Fibroblast of lung (primary cell): ENCODE data around the gene CHST11. TPM values are rescaled to one million over a fixed set of nuclear protein-coding genes. Genes with fewer than 3 reads are reported as not detected.

ENCODE experiments used
- DNase-seq, 2 donors: peaks; one replicate each; pipeline versions ENCODE4 v3.0.0 to v3.0.0-alpha.2; 2010; ENCODE audit warnings: low read depth in 2 of 2
- H2AFZ ChIP-seq: 2 replicates; pipeline ENCODE4 v1.5.1; 2012; ENCODE audit warnings: low read length, control low read depth, inconsistent platforms
- H3K27ac ChIP-seq: 2 replicates; pipeline ENCODE4 v1.5.1; 2011; ENCODE audit warnings: low read length, control low read depth; ENCODE audit not compliant: insufficient read depth
- H3K27me3 ChIP-seq: 2 replicates; pipeline ENCODE4 v1.5.1; 2011; ENCODE audit warnings: mild to moderate bottlenecking, low read length; ENCODE audit not compliant: control insufficient read depth, insufficient read depth
- H3K36me3 ChIP-seq: 2 replicates; pipeline ENCODE4 v1.5.1; 2011; ENCODE audit warnings: low read length; ENCODE audit not compliant: control insufficient read depth, insufficient read depth
- H3K4me1 ChIP-seq: 2 replicates; pipeline ENCODE4 v1.5.1; 2011; ENCODE audit warnings: low read length; ENCODE audit not compliant: control insufficient read depth, insufficient read depth; ENCODE audit errors: extremely low read depth
- H3K4me2 ChIP-seq: 2 replicates; pipeline ENCODE4 v1.5.1; 2011; ENCODE audit warnings: low read length, control low read depth; ENCODE audit not compliant: insufficient read depth; ENCODE audit errors: extremely low read depth
- H3K4me3 ChIP-seq, 4 experiments: fragments of 200-600 bp in 1 of 4; sonication (generic) in 1 of 4; replicated peaks in 1 of 4; 2 replicates each; pipeline ENCODE4 v1.5.1; 2011 to 2016; ENCODE audit warnings: low read length in 4 of 4, low read depth in 3 of 4, mild to moderate bottlenecking in 3 of 4, control low read depth in 2 of 4, inconsistent platforms in 1 of 4, mixed read lengths in 1 of 4; ENCODE audit not compliant: insufficient read depth in 1 of 4; ENCODE audit errors: control extremely low read depth in 1 of 4
- H3K79me2 ChIP-seq: 2 replicates; pipeline ENCODE4 v1.5.1; 2012; ENCODE audit warnings: mild to moderate bottlenecking, low read length, inconsistent platforms; ENCODE audit not compliant: control insufficient read depth, insufficient read depth
- H3K9ac ChIP-seq: 2 replicates; pipeline ENCODE4 v1.5.1; 2011; ENCODE audit warnings: mild to moderate bottlenecking, low read length, control low read depth; ENCODE audit not compliant: insufficient read depth
- H3K9me3 ChIP-seq: 2 replicates; pipeline ENCODE4 v1.5.1; 2012; ENCODE audit warnings: low read depth, low read length; ENCODE audit not compliant: control insufficient read depth, insufficient read depth
- H4K20me1 ChIP-seq: 2 replicates; pipeline ENCODE4 v1.5.1; 2011; ENCODE audit warnings: low read length; ENCODE audit not compliant: control insufficient read depth, insufficient read depth; ENCODE audit errors: extremely low read depth
- CTCF ChIP-seq, 2 donors: IDR thresholded peaks in 1 of 2; conservative IDR thresholded peaks in 1 of 2; 1 replicate in 1 of 2; 2 replicates in 1 of 2; pipeline ENCODE4 v1.5.1; 2011 to 2012; ENCODE audit warnings: low read length in 2 of 2, control low read depth in 1 of 2, inconsistent platforms in 1 of 2, low read depth in 1 of 2, mild to moderate bottlenecking in 1 of 2
- EZH2 ChIP-seq: IDR thresholded peaks from 2 replicates; pipeline ENCODE4 v1.5.1; 2012; ENCODE audit warnings: low read length, control low read depth, mild to moderate bottlenecking; ENCODE audit errors: missing control alignments
- polyA plus RNA-seq, 2 donors: library from polyadenylated mRNA; depleted of rRNA in 1 of 2; stranded (reverse) in 1 of 2; unstranded in 1 of 2; fragments of >200 nt; gene quantifications; 2 replicates each; pipeline ENCODE4 v1.2.1, GENCODE V29; 2011 to 2012; ENCODE audit warnings: missing spikeins in 1 of 2
- total RNA-seq: library from RNA; depleted of rRNA; stranded (reverse); fragments of >200 nt; gene quantifications from 2 replicates; pipeline ENCODE4 v1.2.1, GENCODE V29; 2014

CHST11 gene
- total and polyA plus RNA-seq, 2 donors (not counting 1 experiment from before 2014, with no cell fraction given): 3.5 to 9.1 TPM

GRCh38 chr12:104507672-104508071 is 50.9 kb downstream of the CHST11 start:
- Histone ChIP-seq H3K27me3 (no peaks in the 10 kb centered on the region), H4K20me1 (no peaks in the 10 kb centered on the region), H3K9ac (no peak overlapping the region), H3K79me2 (no peaks in the 10 kb centered on the region), H3K27ac (no peak overlapping the region), H3K36me3 (no peaks in the 10 kb centered on the region), H3K9me3 (no peaks in the 10 kb centered on the region), H2AFZ (no peak overlapping the region), H3K4me2 (no peak overlapping the region), H3K4me1 (no peaks in the 10 kb centered on the region), H3K4me3 (no peak overlapping the region)
- TF ChIP-seq CTCF (conservative IDR thresholded peaks at IDR 0.05 in 1 of 2, IDR thresholded peaks at IDR 0.05 in 1 of 2; ENCODE audit: low read depth in 1 of 2, low read length in 2 of 2) (no peak), EZH2 (no peak)
- no peak for DNase-seq

GRCh38 chr12:104508752-104509446 is 52.2 kb downstream of the CHST11 start:
- DNase-seq: no peak
- Histone ChIP-seq H3K79me2 (no peaks in the 10 kb centered on the region), H4K20me1 (no peaks in the 10 kb centered on the region), H3K4me3 (no peak overlapping the region), H3K4me1 (no peaks in the 10 kb centered on the region), H3K9me3 (no peaks in the 10 kb centered on the region), H3K27ac (no peak overlapping the region), H3K27me3 (no peaks in the 10 kb centered on the region), H3K4me2 (no peak overlapping the region), H2AFZ (no peak overlapping the region), H3K36me3 (no peaks in the 10 kb centered on the region), H3K9ac (no peak overlapping the region)
- TF ChIP-seq CTCF (conservative IDR thresholded peaks at IDR 0.05 in 1 of 2, IDR thresholded peaks at IDR 0.05 in 1 of 2; ENCODE audit: low read depth in 1 of 2, low read length in 2 of 2): no peak

- H3K27me3 ChIP-seq: no peaks in the 10 kb centered on the region
- DNase-seq: no peak
- no peak overlapping the region for H3K4me2 ChIP-seq
- TF ChIP-seq EZH2 (no peak), CTCF (conservative IDR thresholded peaks at IDR 0.05 in 1 of 2, IDR thresholded peaks at IDR 0.05 in 1 of 2; ENCODE audit: low read depth in 1 of 2, low read length in 2 of 2) (no peak)
- no peak overlapping the region for H3K9ac ChIP-seq
- H3K9me3 ChIP-seq: no peaks in the 10 kb centered on the region
- no peaks in the 10 kb centered on the region for H4K20me1 ChIP-seq
- no peaks in the 10 kb centered on the region for H3K36me3 ChIP-seq
- H3K27ac ChIP-seq: no peak overlapping the region
- no peaks in the 10 kb centered on the region for H3K4me1 ChIP-seq
- H3K4me3 ChIP-seq: no peak overlapping the region
- no peak overlapping the region for H2AFZ ChIP-seq
- H3K79me2 ChIP-seq: no peaks in the 10 kb centered on the region
Observed at GRCh38 chr12:104510145-104510872, 53.6 kb downstream of the CHST11 start.
